CD14-positive monocyte (primary cell): ENCODE results near the gene DACT1. TPM values are rescaled to one million over a fixed set of nuclear protein-coding genes. Genes with fewer than 3 reads are reported as not detected.

Experiments used
- DNase-seq, 3 donors: peaks; one replicate each; pipeline ENCODE4 v3.0.0-alpha.2; 2011 to 2022
- H2AFZ ChIP-seq: 2 replicates; pipeline ENCODE4 v1.6.0; 2012; ENCODE audit warnings: mild to moderate bottlenecking, low read depth, low read length, inconsistent platforms; ENCODE audit not compliant: insufficient read depth, poor library complexity, severe bottlenecking
- H3K27ac ChIP-seq, 2 donors: 1 replicate in 1 of 2; 2 replicates in 1 of 2; pipeline ENCODE4 v1.5.1; 2012 to 2013; ENCODE audit warnings: low read length in 2 of 2, control low read depth in 1 of 2, inconsistent platforms in 1 of 2, low read depth in 1 of 2, mild to moderate bottlenecking in 1 of 2
- H3K27me3 ChIP-seq, 2 donors: one replicate each; pipeline versions ENCODE4 v1.6.0 to v1.6.1; 2011 to 2013; ENCODE audit warnings: low read length in 2 of 2; ENCODE audit not compliant: control insufficient read depth in 2 of 2, insufficient read depth in 2 of 2
- H3K36me3 ChIP-seq, 2 donors: replicated peaks in 1 of 2; 1 replicate in 1 of 2; 2 replicates in 1 of 2; pipeline versions ENCODE4 v1.5.1 to v1.6.1; 2012 to 2013; ENCODE audit warnings: low read length in 2 of 2, control low read depth in 1 of 2, inconsistent platforms in 1 of 2, mild to moderate bottlenecking in 1 of 2; ENCODE audit not compliant: insufficient read depth in 2 of 2, control insufficient read depth in 1 of 2
- H3K4me1 ChIP-seq, 2 donors: 1 replicate in 1 of 2; 2 replicates in 1 of 2; pipeline versions ENCODE4 v1.5.1 to v1.6.1; 2012 to 2013; ENCODE audit warnings: low read length in 2 of 2, control low read depth in 1 of 2, inconsistent platforms in 1 of 2, mild to moderate bottlenecking in 1 of 2, moderate library complexity in 1 of 2; ENCODE audit not compliant: insufficient read depth in 2 of 2, control insufficient read depth in 1 of 2
- H3K4me2 ChIP-seq: replicated peaks from 2 replicates; pipeline ENCODE3; 2012; ENCODE audit warnings: low read length, moderate library complexity, mild to moderate bottlenecking; ENCODE audit not compliant: poor library complexity, severe bottlenecking; ENCODE audit errors: extremely low read depth
- H3K4me3 ChIP-seq, 3 experiments: fragments of 200-600 bp in 1 of 3; sonication (generic) in 1 of 3; replicated peaks in 1 of 3; 1 replicate in 2 of 3; 2 replicates in 1 of 3; pipeline ENCODE4 v1.5.1; 2011 to 2013; ENCODE audit warnings: low read length in 3 of 3, mild to moderate bottlenecking in 3 of 3, control low read depth in 2 of 3, low read depth in 2 of 3, inconsistent platforms in 1 of 3, moderate library complexity in 1 of 3
- H3K79me2 ChIP-seq: 2 replicates; pipeline ENCODE4 v1.6.0; 2012; ENCODE audit warnings: mild to moderate bottlenecking, control low read depth, inconsistent platforms, low read length, moderate library complexity; ENCODE audit not compliant: insufficient read depth
- H3K9ac ChIP-seq: 2 replicates; pipeline ENCODE4 v1.6.0; 2017; ENCODE audit warnings: low read length, mild to moderate bottlenecking; ENCODE audit not compliant: insufficient read depth, poor library complexity, severe bottlenecking
- H3K9me3 ChIP-seq, 2 donors: replicated peaks in 1 of 2; 1 replicate in 1 of 2; 2 replicates in 1 of 2; pipeline versions ENCODE4 v1.5.1 to v1.6.1; 2012 to 2013; ENCODE audit warnings: low read length in 2 of 2, control low read depth in 1 of 2; ENCODE audit not compliant: control insufficient read depth in 1 of 2, insufficient read depth in 1 of 2
- H4K20me1 ChIP-seq: 2 replicates; pipeline ENCODE4 v1.6.0; 2012; ENCODE audit warnings: mild to moderate bottlenecking, low read length, control low read depth, moderate library complexity; ENCODE audit not compliant: insufficient read depth
- H3K27ac Mint-ChIP-seq, 7 donors: one replicate each; pipeline ENCODE4 v1.8.0; 2020; ENCODE audit warnings: mild to moderate bottlenecking in 7 of 7, mixed read lengths in 7 of 7, moderate library complexity in 6 of 7, inconsistent platforms in 2 of 7
- H3K27me3 Mint-ChIP-seq, 3 donors: one replicate each; pipeline ENCODE4 v1.8.0; 2021 to 2022; ENCODE audit warnings: low read depth in 3 of 3, mild to moderate bottlenecking in 3 of 3, mixed read lengths in 3 of 3, moderate library complexity in 3 of 3, inconsistent platforms in 1 of 3
- H3K36me3 Mint-ChIP-seq, 2 donors: one replicate each; pipeline ENCODE4 v1.8.0; 2020; ENCODE audit warnings: mixed read lengths in 2 of 2, inconsistent platforms in 1 of 2, mild to moderate bottlenecking in 1 of 2
- H3K4me1 Mint-ChIP-seq: one replicate; pipeline ENCODE4 v1.8.0; 2020; ENCODE audit warnings: mild to moderate bottlenecking, mixed read lengths
- H3K4me3 Mint-ChIP-seq, 2 donors: one replicate each; pipeline ENCODE4 v1.8.0; 2020; ENCODE audit warnings: mild to moderate bottlenecking in 2 of 2, mixed read lengths in 2 of 2, moderate library complexity in 1 of 2
- H3K9me3 Mint-ChIP-seq, 7 donors: one replicate each; pipeline ENCODE4 v1.8.0; 2020 to 2022; ENCODE audit warnings: mixed read lengths in 7 of 7, mild to moderate bottlenecking in 6 of 7, moderate library complexity in 6 of 7, inconsistent platforms in 2 of 7
- WGBS: methylation state at CpG from one replicate; pipeline ENCODE4 v1.1.5; 2013; ENCODE audit warnings: missing lambda C conversion rate; ENCODE audit not compliant: insufficient coverage; 5-methylcytosine and 5-hydroxymethylcytosine counted together
- intact Hi-C, 2 donors: fragments of 100-400 bp; cut with micrococcal nuclease; formaldehyde crosslinking; loops; one replicate each; pipeline versions ENCODE4 v1.15.0 to v1.15.1; 2023
- polyA plus RNA-seq, 3 donors: library from polyadenylated mRNA; depleted of rRNA in 1 of 3; unstranded in 2 of 3; stranded (reverse) in 1 of 3; fragments of 300-500 nt in 2 of 3; fragments of >200 nt in 1 of 3; fragmentation: Illumina TruSeq in 2 of 3; gene quantifications; 1 replicate in 2 of 3; 2 replicates in 1 of 3; pipeline ENCODE4 v1.2.3, GENCODE V29; 2012 to 2021
- TF ChIP-seq, protein P1 (sequence below): fragments of 200-600 bp; IDR thresholded peaks from one replicate; pipeline ENCODE4 v1.8.0; 2022; ENCODE audit warnings: antibody characterized with exemption, mild to moderate bottlenecking

Gene DACT1
- polyA plus RNA-seq, 3 donors, result 0.09 TPM; not detected in 2

DNA sequence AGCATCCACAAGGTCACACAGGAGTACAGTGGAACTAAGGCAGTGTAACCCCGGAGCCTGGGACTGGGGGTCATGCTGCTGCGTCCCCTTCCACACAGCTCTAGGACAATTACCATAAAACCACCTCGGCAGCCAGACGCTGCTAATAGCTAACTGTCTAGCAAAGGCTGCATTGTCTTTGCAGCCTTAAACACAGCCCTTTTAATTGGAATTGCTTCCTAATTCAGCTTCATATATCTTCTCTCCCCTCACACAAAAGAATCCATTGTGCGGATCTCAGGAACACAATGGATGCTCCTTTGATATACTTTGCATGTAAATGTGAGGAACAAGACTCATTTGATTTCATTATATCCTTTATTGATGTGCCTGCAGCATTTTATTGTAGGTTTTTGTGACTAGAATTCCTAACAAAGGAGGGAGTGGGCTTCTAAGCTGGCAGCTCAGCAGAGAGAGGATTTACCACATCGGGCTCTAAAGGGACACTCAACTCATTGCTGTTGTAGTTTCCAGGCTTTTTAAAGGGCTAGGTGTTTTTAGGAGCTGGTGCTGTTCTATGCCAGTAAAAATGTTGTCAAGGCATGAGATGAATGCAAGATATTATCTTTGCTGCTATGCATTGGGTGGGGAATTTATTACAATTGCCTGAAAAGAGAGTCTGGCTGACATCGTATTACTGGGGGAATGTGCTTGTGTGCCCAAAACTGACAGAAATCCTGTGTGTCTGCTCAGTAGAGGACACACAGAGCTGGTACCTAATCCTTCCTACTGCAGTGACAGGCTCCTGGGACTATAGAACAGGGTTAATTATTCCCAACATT, 30.4 kb upstream of the DACT1 start:
- no peaks in the 10 kb centered on the region for H3K36me3 Mint-ChIP-seq
- H3K9ac ChIP-seq, result no peak overlapping the region
- no peak overlapping the region for H3K4me3 ChIP-seq
- H3K4me2 ChIP-seq, result no peak overlapping the region
- no peaks in the 10 kb centered on the region for H3K27me3 ChIP-seq
- peaks cover 0 to 2% (median 0%) of the 10 kb centered on the region in 3 donors for H3K27me3 Mint-ChIP-seq
- no peaks in the 10 kb centered on the region for H3K79me2 ChIP-seq
- no peak overlapping the region for H2AFZ ChIP-seq
- H3K36me3 ChIP-seq, result no peaks in the 10 kb centered on the region
- H3K9me3 ChIP-seq, result no peaks in the 10 kb centered on the region
- H3K27ac Mint-ChIP-seq, result no peak overlapping the region
- H3K9me3 Mint-ChIP-seq, result no peaks in the 10 kb centered on the region
- H3K4me3 Mint-ChIP-seq, result no peak overlapping the region
- TF ChIP-seq, protein P1, sequence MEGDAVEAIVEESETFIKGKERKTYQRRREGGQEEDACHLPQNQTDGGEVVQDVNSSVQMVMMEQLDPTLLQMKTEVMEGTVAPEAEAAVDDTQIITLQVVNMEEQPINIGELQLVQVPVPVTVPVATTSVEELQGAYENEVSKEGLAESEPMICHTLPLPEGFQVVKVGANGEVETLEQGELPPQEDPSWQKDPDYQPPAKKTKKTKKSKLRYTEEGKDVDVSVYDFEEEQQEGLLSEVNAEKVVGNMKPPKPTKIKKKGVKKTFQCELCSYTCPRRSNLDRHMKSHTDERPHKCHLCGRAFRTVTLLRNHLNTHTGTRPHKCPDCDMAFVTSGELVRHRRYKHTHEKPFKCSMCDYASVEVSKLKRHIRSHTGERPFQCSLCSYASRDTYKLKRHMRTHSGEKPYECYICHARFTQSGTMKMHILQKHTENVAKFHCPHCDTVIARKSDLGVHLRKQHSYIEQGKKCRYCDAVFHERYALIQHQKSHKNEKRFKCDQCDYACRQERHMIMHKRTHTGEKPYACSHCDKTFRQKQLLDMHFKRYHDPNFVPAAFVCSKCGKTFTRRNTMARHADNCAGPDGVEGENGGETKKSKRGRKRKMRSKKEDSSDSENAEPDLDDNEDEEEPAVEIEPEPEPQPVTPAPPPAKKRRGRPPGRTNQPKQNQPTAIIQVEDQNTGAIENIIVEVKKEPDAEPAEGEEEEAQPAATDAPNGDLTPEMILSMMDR, result no peak
- H4K20me1 ChIP-seq, result no peaks in the 10 kb centered on the region
- DNase-seq, result no peak
- H3K4me1 ChIP-seq, result no peaks in the 10 kb centered on the region
- H3K27ac ChIP-seq, result no peak overlapping the region
- intact Hi-C loops, result no loop called here
- no peaks in the 10 kb centered on the region for H3K4me1 Mint-ChIP-seq
- 88% methylated on average over 6 of the region's 7 CpGs for WGBS

DNA sequence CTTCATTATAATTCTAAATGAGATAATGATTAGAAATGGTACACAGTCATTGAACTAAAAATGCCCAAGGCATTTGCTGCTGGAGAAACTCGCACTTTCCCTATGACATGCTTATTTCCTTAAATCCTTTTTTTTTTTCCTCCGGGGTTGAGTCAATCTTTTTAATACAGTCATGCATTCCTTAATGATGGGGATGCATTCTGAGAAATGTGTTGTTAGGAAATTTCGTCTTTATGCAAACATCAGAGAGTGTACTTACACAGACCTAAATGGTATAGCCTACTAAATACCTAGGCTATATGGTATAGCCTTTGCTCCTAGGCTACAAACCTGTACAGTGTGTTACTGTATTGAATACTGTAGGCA, 29.8 kb upstream of the DACT1 start:
- Histone ChIP-seq H4K20me1 (no peaks in the 10 kb centered on the region), H3K4me2 (no peak overlapping the region), H3K27me3 (no peaks in the 10 kb centered on the region), H3K4me3 (no peak overlapping the region), H3K9me3 (no peaks in the 10 kb centered on the region), H3K9ac (no peak overlapping the region), H3K79me2 (no peaks in the 10 kb centered on the region), H3K4me1 (no peaks in the 10 kb centered on the region), H3K36me3 (no peaks in the 10 kb centered on the region), H2AFZ (no peak overlapping the region), H3K27ac (no peak overlapping the region)
- intact Hi-C loops, result no loop called here
- no peaks in the 10 kb centered on the region for H3K9me3 Mint-ChIP-seq
- H3K27me3 Mint-ChIP-seq, result peaks cover 0 to 2% (median 0%) of the 10 kb centered on the region in 3 donors
- no peak for DNase-seq
- H3K4me1 Mint-ChIP-seq, result no peaks in the 10 kb centered on the region
- no CpG with 5 or more reads among the region's 3 CpGs for WGBS
- H3K36me3 Mint-ChIP-seq, result no peaks in the 10 kb centered on the region
- TF ChIP-seq, protein P1, result no peak
- no peak overlapping the region for H3K27ac Mint-ChIP-seq
- no peak overlapping the region for H3K4me3 Mint-ChIP-seq
